22Rv1 (cell line): ENCODE data around the gene RMI2.

Experiments used
- H3K27ac ChIP-seq: fragments of 450-650 bp; 2 replicates; pipeline ENCODE4 v1.5.1; 2017
- CTCF ChIP-seq: fragments of 450-650 bp; IDR thresholded peaks from 2 replicates; pipeline ENCODE4 v1.5.1; 2017; ENCODE audit warnings: mild to moderate bottlenecking
- ZFX ChIP-seq: fragments of 450-650 bp; IDR thresholded peaks from 2 replicates; pipeline ENCODE4 v1.6.1; 2017; ENCODE audit warnings: antibody characterized with exemption, borderline replicate concordance

Gene RMI2

DNA sequence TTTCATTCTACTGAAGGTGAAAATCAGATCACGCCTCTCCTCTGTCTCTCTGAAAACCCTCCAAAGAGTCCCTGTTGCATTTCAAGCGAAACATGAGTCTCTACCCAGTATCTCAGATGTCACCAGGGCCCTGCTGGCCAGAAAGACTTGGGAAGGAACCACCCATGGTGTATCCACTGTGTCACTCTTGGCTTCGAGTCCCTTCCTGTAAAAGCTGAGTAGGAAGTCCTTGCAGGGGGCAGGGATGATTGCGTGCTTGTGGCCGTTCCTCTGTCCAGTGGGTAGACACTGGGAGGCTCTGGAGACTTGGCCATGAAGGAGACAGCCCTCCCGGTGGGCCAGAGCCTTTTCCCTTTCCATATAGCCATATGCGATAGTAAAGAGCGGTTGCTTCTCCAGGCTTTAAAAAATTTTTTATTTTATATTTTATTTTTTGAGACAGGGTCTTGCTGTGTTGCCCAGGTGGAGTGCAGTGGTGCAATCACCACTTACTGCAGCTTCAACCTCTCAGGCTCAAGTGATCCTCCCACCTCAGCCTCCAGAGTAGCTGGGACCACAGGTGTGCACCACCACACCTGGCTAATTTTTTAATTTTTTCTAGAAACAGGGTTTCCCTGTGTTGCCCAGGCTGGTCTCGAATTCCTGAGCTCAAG, 19.0 kb upstream of the RMI2 start:
- H3K27ac ChIP-seq, result no peak overlapping the region
- no peak for TF ChIP-seq ZFX
- TF ChIP-seq CTCF, result no peak

DNA sequence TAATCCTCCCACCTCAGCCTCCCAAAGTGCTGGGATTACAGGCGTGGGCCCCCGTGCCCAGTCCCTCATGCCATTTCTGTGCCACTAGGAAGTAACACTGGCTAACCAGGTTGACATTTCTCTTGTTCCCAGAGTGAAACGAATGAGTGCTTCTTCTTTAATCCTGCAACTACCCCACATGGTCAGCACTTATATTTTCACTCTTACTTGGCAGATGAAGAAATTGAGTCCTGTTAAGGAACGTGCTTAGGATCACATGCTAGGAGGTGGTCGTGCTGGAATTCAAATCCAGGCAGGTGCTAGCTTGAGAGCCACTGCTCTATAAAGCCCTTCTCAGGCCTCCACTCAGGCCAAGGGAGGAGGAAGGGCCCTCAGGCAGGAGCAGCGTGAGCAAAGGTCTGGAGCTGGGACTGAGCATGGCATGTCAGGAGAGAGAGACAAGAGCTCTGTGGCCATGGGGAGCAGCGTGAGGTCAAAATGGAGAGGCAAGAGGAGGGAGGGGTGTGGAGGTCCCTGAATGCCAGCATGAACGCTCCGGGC, 18.5 kb upstream of the RMI2 start:
- H3K27ac ChIP-seq, result no peak overlapping the region
- no peak for TF ChIP-seq CTCF

DNA sequence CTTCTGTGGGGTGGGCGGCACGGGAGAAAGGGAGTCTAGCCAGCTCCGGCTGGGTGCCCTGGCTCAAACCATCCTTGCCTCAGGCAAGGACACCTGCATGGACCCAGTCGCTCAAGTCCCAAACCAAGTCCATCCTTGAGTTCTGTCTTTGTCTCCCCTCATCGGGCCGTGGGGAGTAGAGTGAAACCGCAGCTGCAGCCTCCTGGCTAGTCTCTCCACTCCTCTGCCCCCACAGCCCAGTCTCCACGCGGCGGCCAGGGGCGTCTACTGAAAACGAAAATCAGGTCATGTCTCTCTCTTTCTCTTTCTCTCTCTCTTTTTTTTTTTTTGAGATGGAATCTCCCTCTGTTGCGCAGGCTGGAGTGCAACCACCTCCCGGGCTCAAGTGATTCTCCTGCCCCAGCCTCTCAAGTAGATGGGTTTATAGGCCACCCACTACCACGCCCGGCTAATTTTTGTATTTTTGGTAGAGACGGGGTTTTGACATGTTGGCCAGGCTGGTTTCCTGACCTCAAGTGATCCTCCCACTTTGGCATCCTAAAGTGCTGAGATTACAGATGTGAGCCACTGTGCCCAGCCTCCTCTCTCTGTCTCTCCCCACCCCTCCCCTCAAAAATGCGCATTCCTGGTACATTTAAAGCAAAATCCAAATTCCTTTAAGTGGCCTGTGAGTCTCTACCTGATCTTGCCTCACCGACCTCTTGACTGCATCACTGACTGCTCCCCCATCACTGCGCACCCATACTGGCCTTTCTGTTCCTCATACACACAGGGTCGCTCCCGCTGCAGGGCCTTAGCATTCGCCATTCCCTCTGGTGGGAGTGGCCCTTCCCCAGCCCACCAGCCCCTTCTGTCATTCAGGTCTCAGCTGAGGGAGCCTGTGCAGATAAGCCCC, 17.7 kb upstream of the RMI2 start:
- no peak for TF ChIP-seq CTCF
- TF ChIP-seq ZFX, result no peak
- no peak overlapping the region for H3K27ac ChIP-seq

- H3K27ac ChIP-seq, result no peak overlapping the region
- TF ChIP-seq CTCF, result no peak
- no peak for TF ChIP-seq ZFX
Measured at GRCh38 chr16:11328172-11329070, 16.8 kb upstream of the RMI2 start.

GRCh38 chr16:11329071-11329491, 16.2 kb upstream of the RMI2 start:
- TF ChIP-seq CTCF, result no peak
- H3K27ac ChIP-seq, result no peak overlapping the region

- no peak for TF ChIP-seq ZFX
- no peak for TF ChIP-seq CTCF
- H3K27ac ChIP-seq, result no peak overlapping the region
Measured at GRCh38 chr16:11329891-11330290, 15.4 kb upstream of the RMI2 start.
